Naive thymus-derived CD4-positive, alpha-beta T cell (primary cell): ENCODE results near the gene MAP7D2. TPM values are rescaled to one million over a fixed set of nuclear protein-coding genes. Genes with fewer than 3 reads are reported as not detected.

Experiments
- ATAC-seq: fragments of 150-1000 bp; cut with Tn5 transposase; 2 replicates; pipeline ENCODE4 v1.10.0; 2021; ENCODE audit warnings: mild to moderate bottlenecking, moderate library complexity
- CTCF ChIA-PET: fragments of 350-600 bp; sonication (Branson Sonifier 250); formaldehyde crosslinking; loops from one replicate; lab custom pipeline; 2021; ENCODE audit warnings: antibody characterized with exemption; lab: Charles Lee
- POLR2A ChIA-PET: fragments of 350-600 bp; sonication (Branson Sonifier 250); formaldehyde crosslinking; loops from one replicate; lab custom pipeline; 2021; ENCODE audit warnings: antibody characterized with exemption, inconsistent platforms; lab: Charles Lee
- DNase-seq, 9 donors: peaks; one replicate each; pipeline versions ENCODE4 v3.0.0 to v3.0.0-alpha.2; 2020 to 2022; ENCODE audit warnings: mixed read lengths in 1 of 9
- H3K27ac ChIP-seq: one replicate; pipeline ENCODE4 v1.7.0; 2013; ENCODE audit warnings: mild to moderate bottlenecking, low read depth, low read length, moderate library complexity
- H3K27me3 ChIP-seq, 2 donors: one replicate each; pipeline ENCODE4 v1.7.0; 2013; ENCODE audit warnings: low read length in 2 of 2, mild to moderate bottlenecking in 2 of 2, moderate library complexity in 2 of 2; ENCODE audit not compliant: control insufficient read depth in 2 of 2, insufficient read depth in 2 of 2
- H3K36me3 ChIP-seq, 3 experiments: 1 replicate in 2 of 3; 2 replicates in 1 of 3; pipeline ENCODE4 v1.7.0; 2013; ENCODE audit warnings: low read length in 3 of 3, mild to moderate bottlenecking in 3 of 3, moderate library complexity in 1 of 3; ENCODE audit not compliant: insufficient read depth in 3 of 3, control insufficient read depth in 2 of 3
- H3K4me1 ChIP-seq, 2 donors: one replicate each; pipeline ENCODE4 v1.7.0; 2013; ENCODE audit warnings: low read length in 2 of 2, mild to moderate bottlenecking in 2 of 2, moderate library complexity in 1 of 2; ENCODE audit not compliant: control insufficient read depth in 2 of 2, insufficient read depth in 2 of 2
- H3K4me3 ChIP-seq: 2 replicates; pipeline ENCODE4 v1.7.0; 2013; ENCODE audit warnings: mild to moderate bottlenecking, low read length
- H3K9me3 ChIP-seq, 3 experiments: 1 replicate in 2 of 3; 2 replicates in 1 of 3; pipeline ENCODE4 v1.7.0; 2013; ENCODE audit warnings: low read length in 3 of 3; ENCODE audit not compliant: control insufficient read depth in 2 of 3
- H3K27ac Mint-ChIP-seq, 9 donors: one replicate each; pipeline ENCODE4 v1.8.0; 2020 to 2022; ENCODE audit warnings: mixed read lengths in 9 of 9, mild to moderate bottlenecking in 8 of 9, moderate library complexity in 5 of 9, inconsistent platforms in 2 of 9
- H3K27me3 Mint-ChIP-seq, 5 donors: one replicate each; pipeline ENCODE4 v1.8.0; 2021 to 2022; ENCODE audit warnings: mixed read lengths in 5 of 5, mild to moderate bottlenecking in 1 of 5
- H3K36me3 Mint-ChIP-seq, 5 donors: one replicate each; pipeline ENCODE4 v1.8.0; 2020 to 2022; ENCODE audit warnings: mixed read lengths in 5 of 5, mild to moderate bottlenecking in 3 of 5, inconsistent platforms in 1 of 5
- H3K4me1 Mint-ChIP-seq, 7 donors: one replicate each; pipeline ENCODE4 v1.8.0; 2020 to 2022; ENCODE audit warnings: mixed read lengths in 7 of 7, mild to moderate bottlenecking in 3 of 7, inconsistent platforms in 1 of 7
- H3K4me3 Mint-ChIP-seq, 10 donors: one replicate each; pipeline ENCODE4 v1.8.0; 2020 to 2022; ENCODE audit warnings: mild to moderate bottlenecking in 10 of 10, mixed read lengths in 10 of 10, moderate library complexity in 6 of 10, inconsistent platforms in 2 of 10
- H3K9me3 Mint-ChIP-seq, 11 donors: one replicate each; pipeline ENCODE4 v1.8.0; 2020 to 2022; ENCODE audit warnings: mixed read lengths in 11 of 11, mild to moderate bottlenecking in 4 of 11, inconsistent platforms in 1 of 11, moderate library complexity in 1 of 11
- intact Hi-C, 2 donors: fragments of 100-400 bp; cut with micrococcal nuclease; formaldehyde crosslinking; loops; one replicate each; pipeline ENCODE4 v1.15.1; 2023
- polyA plus RNA-seq, 2 donors: library from polyadenylated mRNA; unstranded; fragments of 300-500 nt; fragmentation: Illumina TruSeq; gene quantifications; one replicate each; pipeline ENCODE4 v1.2.3, GENCODE V29; 2021
- total RNA-seq, 6 experiments: library from RNA in 5 of 6; stranded (reverse) in 5 of 6; gene quantifications; 1 replicate in 5 of 6; 2 replicates in 1 of 6; pipeline ENCODE4 v1.2.3 and lab custom pipeline; 2021 to 2026

MAP7D2 gene
- total and polyA plus RNA-seq, 7 experiments from 2014 or later = 0.13 to 0.22 (median 0.15) TPM; not detected in 2

DNA sequence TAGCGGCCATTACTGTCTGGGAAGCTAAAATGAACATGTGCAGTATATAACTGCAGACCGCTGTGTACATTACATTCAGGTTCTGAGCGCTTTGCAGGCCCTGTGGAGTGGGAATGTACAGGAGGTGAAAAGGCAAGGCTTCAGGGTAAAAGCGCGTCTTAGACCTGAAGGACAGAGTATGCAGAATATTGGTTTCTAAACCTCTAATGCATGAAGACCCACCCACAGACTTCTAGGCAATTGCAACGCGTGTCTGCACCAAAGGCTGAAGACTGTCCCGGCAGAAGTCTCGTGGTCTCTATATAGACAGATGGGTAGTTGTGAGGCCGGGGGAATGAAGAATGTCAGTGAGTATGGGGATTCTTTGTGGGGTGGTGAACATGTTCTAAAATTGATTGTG, 5.4 kb downstream of the MAP7D2 start:
- no peak for DNase-seq
- H3K4me3 ChIP-seq = no peak overlapping the region
- H3K27ac ChIP-seq = no peak overlapping the region
- H3K27me3 ChIP-seq = peaks cover 0 to 2% of the 10 kb centered on the region in 2 donors
- Mint-ChIP-seq H3K27ac (no peak overlapping the region), H3K27me3 (peaks cover 12 to 22% (median 20%) of the 10 kb centered on the region in 5 donors), H3K9me3 (no peaks in the 10 kb centered on the region), H3K36me3 (peaks cover 0 to 13% (median 0%) of the 10 kb centered on the region in 5 donors), H3K4me3 (no peak overlapping the region), H3K4me1 (peaks cover 0 to 8% (median 0%) of the 10 kb centered on the region in 7 donors)
- H3K4me1 ChIP-seq = no peaks in the 10 kb centered on the region
- intact Hi-C loops = no loop called here
- POLR2A ChIA-PET = no interaction called here
- ATAC-seq = no peak
- no peaks in the 10 kb centered on the region for H3K36me3 ChIP-seq
- H3K9me3 ChIP-seq = no peaks in the 10 kb centered on the region
- CTCF ChIA-PET = no interaction called here

DNA sequence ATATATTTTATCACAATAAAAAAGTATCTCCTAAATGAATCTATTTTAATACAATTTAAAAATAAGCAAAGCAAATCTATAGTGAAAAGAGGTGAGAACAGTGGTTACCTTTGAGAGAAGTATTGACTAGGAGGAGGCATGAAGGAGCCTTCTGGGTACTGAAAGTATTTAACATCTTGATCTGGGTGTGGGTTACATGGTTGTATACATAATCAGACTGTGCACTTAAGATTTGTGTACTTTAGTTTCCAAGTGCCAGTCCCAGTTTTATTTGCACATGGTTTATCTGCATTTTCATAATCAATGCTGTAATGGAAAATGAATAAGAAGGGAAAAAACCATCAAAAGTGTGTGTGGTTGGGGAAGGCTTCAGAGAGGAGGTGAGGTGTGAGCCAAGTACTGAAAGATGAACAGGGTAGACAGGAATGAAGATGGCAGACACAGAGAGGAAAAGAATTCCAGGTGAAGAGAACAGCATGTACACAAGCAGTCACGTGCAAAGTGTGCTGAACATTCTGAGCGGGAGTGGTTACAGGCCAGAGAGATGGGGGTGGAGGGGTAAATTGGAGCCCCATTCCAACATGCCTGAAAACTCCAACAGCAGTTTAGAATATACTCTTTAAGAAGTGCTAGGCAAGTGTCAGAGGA, 14.6 kb downstream of the MAP7D2 start:
- Mint-ChIP-seq H3K4me3 (no peak overlapping the region), H3K27me3 (peaks cover 0 to 4% (median 0%) of the 10 kb centered on the region in 5 donors), H3K36me3 (peaks cover 0 to 5% (median 0%) of the 10 kb centered on the region in 5 donors), H3K4me1 (peaks cover 0 to 3% (median 0%) of the 10 kb centered on the region in 7 donors), H3K9me3 (no peaks in the 10 kb centered on the region), H3K27ac (no peak overlapping the region)
- intact Hi-C loops = no loop called here
- no peak for ATAC-seq
- ChIA-PET CTCF (no interaction called here), POLR2A (no interaction called here)
- H3K4me3 ChIP-seq = no peak overlapping the region
- no peak overlapping the region for H3K27ac ChIP-seq
- no peaks in the 10 kb centered on the region for H3K36me3 ChIP-seq
- DNase-seq = no peak
- no peaks in the 10 kb centered on the region for H3K27me3 ChIP-seq
- no peaks in the 10 kb centered on the region for H3K4me1 ChIP-seq
- H3K9me3 ChIP-seq = no peaks in the 10 kb centered on the region

DNA sequence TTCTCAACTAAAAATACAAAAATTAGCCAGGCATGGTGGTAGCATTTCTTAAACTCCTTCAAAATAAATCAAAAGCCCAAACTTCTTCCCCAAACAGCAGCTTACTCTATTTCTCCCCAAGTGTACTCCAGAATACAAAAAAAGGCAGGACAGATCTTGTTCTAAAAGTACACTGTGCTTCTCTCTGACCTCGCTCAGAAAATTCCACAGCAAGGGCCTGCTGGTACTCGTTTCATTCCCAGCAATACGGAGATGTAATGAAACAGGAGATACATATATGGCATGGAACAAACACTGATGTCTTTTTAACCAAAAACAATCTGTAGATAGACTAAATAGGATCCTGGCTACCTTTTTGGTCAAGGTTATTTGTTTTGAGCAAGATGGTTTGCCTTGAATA, 25.2 kb downstream of the MAP7D2 start:
- H3K4me1 ChIP-seq = no peaks in the 10 kb centered on the region
- Mint-ChIP-seq H3K36me3 (no peaks in the 10 kb centered on the region), H3K4me1 (no peaks in the 10 kb centered on the region), H3K27me3 (peaks cover 0 to 4% (median 0%) of the 10 kb centered on the region in 5 donors), H3K27ac (no peak overlapping the region), H3K9me3 (no peaks in the 10 kb centered on the region), H3K4me3 (no peak overlapping the region)
- no peak overlapping the region for H3K4me3 ChIP-seq
- DNase-seq (no peak), ATAC-seq (no peak)
- intact Hi-C loops = no loop called here
- no peaks in the 10 kb centered on the region for H3K36me3 ChIP-seq
- no peak overlapping the region for H3K27ac ChIP-seq
- H3K9me3 ChIP-seq = no peaks in the 10 kb centered on the region
- H3K27me3 ChIP-seq = no peaks in the 10 kb centered on the region
- CTCF ChIA-PET = no interaction called here
- POLR2A ChIA-PET = no interaction called here

DNA sequence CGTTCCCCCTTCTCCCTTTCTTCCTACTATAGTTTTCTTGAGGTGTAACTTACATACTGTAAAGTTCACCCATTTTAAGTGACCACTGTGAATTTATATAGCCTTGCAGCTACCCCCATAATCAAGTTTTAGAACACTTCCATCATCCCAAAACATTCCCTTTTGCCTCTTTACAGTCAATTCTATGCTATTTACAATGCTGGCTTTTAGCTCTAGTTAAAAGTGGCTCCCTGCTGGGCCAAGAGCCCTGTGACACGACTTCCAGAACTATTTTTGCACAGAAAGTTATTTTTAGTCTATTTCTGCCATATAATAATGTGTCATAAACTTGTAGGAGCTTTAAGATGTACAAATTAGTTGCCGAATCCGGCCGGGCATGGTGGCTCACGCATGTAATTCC, 26.9 kb downstream of the MAP7D2 start:
- H3K36me3 Mint-ChIP-seq = no peaks in the 10 kb centered on the region
- no peak overlapping the region for H3K4me3 Mint-ChIP-seq
- POLR2A ChIA-PET = no interaction called here
- H3K4me1 Mint-ChIP-seq = no peaks in the 10 kb centered on the region
- Histone ChIP-seq H3K4me1 (no peaks in the 10 kb centered on the region), H3K9me3 (no peaks in the 10 kb centered on the region), H3K27me3 (no peaks in the 10 kb centered on the region), H3K27ac (no peak overlapping the region), H3K4me3 (no peak overlapping the region), H3K36me3 (no peaks in the 10 kb centered on the region)
- intact Hi-C loops = no loop called here
- peaks cover 0 to 4% (median 0%) of the 10 kb centered on the region in 5 donors for H3K27me3 Mint-ChIP-seq
- ATAC-seq (no peak), DNase-seq (no peak)
- CTCF ChIA-PET = no interaction called here
- H3K9me3 Mint-ChIP-seq = peaks cover 0 to 2% (median 0%) of the 10 kb centered on the region in 11 donors
- H3K27ac Mint-ChIP-seq = no peak overlapping the region

DNA sequence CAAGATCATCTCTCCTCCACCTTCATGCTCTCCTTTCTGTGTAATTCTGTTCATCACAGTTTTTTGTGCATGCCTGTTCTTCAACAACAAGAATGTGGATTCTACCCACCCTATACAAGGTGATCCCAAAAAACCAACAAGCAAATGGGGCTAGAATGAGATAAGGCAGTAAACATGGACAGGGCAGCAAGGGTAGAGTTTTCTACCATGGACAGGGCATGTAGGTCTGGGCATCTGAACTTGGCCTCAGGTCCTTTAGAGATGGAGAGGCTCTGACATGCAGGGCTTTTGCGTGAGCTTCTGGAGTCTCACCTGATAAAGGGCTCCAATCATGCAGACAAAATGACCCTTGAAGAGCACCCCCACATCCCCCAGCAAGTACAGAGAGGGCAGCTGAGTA, 36.4 kb downstream of the MAP7D2 start:
- Mint-ChIP-seq H3K4me1 (no peaks in the 10 kb centered on the region), H3K9me3 (peaks cover 0 to 2% (median 0%) of the 10 kb centered on the region in 11 donors), H3K27ac (no peak overlapping the region), H3K36me3 (no peaks in the 10 kb centered on the region), H3K27me3 (no peaks in the 10 kb centered on the region), H3K4me3 (no peak overlapping the region)
- no peaks in the 10 kb centered on the region for H3K36me3 ChIP-seq
- no peaks in the 10 kb centered on the region for H3K27me3 ChIP-seq
- intact Hi-C loops = no loop called here
- no peak overlapping the region for H3K4me3 ChIP-seq
- DNase-seq (no peak), ATAC-seq (no peak)
- CTCF ChIA-PET = no interaction called here
- POLR2A ChIA-PET = no interaction called here
- no peak overlapping the region for H3K27ac ChIP-seq
- H3K9me3 ChIP-seq = no peaks in the 10 kb centered on the region
- no peaks in the 10 kb centered on the region for H3K4me1 ChIP-seq

DNA sequence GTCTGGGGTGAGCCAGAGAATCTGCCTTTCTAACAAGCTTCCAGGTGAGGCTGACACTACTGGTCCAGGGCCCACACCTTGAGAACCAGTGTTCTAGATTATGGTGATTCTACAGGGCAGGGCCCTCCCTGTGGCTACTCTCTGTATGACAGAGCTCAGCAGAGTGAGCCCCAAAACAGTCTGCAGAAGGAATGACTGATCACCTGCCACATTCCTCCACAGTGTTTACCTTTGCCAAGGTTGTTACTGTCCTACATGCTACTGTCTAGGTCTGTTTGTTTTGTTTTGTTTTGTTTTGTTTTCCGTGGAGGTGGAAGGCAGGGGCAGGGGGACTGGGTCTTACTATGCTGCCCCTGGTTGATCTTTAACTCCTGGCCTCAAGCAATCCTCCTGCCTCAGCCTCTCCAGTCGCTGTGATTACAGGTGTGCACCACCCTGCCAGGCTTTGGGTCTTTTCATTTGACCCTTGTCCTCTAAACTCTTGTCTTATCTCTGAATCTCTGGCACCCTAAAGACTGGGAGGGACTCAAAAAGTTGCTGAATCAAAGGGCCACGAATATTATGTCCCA, 45.1 kb downstream of the MAP7D2 start:
- CTCF ChIA-PET = no interaction called here
- intact Hi-C loops = no loop called here
- Mint-ChIP-seq H3K4me3 (no peak overlapping the region), H3K9me3 (peaks cover 0 to 2% (median 0%) of the 10 kb centered on the region in 11 donors), H3K27me3 (no peaks in the 10 kb centered on the region), H3K27ac (no peak overlapping the region), H3K4me1 (peaks cover 0 to 3% (median 0%) of the 10 kb centered on the region in 7 donors), H3K36me3 (no peaks in the 10 kb centered on the region)
- ATAC-seq (no peak), DNase-seq (no peak)
- no peaks in the 10 kb centered on the region for H3K36me3 ChIP-seq
- no peaks in the 10 kb centered on the region for H3K27me3 ChIP-seq
- H3K4me3 ChIP-seq = no peak overlapping the region
- POLR2A ChIA-PET = no interaction called here
- no peaks in the 10 kb centered on the region for H3K9me3 ChIP-seq
- no peak overlapping the region for H3K27ac ChIP-seq
- H3K4me1 ChIP-seq = no peaks in the 10 kb centered on the region
